ENCODE measurements around the gene NDUFS5. TPM values are rescaled to one million over a fixed set of nuclear protein-coding genes. Genes with fewer than 3 reads are reported as not detected.

The NDUFS5 gene
- total and polyA plus RNA-seq, 10 of the 15 experiments (the other 5 are each of a cell fraction or from before 2014, with no cell fraction given): 240 to 1,578 (median 831) TPM

DNA sequence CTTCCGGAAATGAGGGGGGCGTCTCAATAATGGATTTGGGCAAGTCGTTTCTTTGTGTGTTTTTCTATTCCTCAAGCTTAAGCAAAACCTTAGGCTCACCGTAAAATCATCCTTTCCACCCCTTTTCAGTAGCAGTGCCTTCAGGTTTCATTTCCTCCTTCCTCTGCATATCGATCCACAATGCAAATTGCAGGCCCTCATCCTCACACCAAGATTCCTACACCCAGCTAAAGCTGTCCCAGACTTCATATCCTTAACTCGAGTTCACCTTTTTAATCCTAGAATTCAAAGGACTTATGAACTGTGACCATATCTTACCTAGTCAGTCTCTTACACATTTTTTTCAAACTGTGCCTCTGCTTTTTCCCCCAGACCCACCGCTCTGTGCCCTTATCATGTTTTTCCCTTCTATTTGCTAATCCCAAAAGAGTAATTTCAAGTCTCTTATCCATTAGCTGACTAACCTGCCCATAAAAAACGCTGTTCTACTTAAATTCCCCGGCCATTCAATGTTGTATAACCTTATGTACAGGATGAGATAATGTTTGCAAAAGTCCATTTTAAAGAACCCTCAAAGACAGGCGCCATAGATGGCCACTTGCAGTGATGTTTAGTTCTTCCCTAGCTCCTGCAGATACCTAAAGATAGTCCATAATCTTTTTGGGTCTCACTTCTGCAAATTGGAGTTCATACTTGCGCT lies 33.6 kb upstream of the NDUFS5 start (continued):
- TF ChIP-seq, protein P1, sequence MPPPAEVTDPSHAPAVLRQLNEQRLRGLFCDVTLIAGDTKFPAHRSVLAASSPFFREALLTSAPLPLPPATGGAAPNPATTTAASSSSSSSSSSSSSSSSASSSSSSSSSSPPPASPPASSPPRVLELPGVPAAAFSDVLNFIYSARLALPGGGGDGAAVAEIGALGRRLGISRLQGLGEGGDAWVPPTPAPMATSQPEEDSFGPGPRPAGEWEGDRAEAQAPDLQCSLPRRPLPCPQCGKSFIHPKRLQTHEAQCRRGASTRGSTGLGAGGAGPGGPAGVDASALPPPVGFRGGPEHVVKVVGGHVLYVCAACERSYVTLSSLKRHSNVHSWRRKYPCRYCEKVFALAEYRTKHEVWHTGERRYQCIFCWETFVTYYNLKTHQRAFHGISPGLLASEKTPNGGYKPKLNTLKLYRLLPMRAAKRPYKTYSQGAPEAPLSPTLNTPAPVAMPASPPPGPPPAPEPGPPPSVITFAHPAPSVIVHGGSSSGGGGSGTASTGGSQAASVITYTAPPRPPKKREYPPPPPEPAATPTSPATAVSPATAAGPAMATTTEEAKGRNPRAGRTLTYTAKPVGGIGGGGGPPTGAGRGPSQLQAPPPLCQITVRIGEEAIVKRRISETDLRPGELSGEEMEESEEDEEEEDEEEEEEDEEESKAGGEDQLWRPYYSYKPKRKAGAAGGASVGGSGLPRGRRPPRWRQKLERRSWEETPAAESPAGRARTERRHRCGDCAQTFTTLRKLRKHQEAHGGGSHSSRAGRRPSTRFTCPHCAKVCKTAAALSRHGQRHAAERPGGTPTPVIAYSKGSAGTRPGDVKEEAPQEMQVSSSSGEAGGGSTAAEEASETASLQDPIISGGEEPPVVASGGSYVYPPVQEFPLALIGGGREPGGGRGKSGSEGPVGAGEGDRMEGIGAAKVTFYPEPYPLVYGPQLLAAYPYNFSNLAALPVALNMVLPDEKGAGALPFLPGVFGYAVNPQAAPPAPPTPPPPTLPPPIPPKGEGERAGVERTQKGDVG (CRISPR knock-in tag; IDR thresholded peaks at IDR 0.05): no peak
- TF ChIP-seq, protein P2, sequence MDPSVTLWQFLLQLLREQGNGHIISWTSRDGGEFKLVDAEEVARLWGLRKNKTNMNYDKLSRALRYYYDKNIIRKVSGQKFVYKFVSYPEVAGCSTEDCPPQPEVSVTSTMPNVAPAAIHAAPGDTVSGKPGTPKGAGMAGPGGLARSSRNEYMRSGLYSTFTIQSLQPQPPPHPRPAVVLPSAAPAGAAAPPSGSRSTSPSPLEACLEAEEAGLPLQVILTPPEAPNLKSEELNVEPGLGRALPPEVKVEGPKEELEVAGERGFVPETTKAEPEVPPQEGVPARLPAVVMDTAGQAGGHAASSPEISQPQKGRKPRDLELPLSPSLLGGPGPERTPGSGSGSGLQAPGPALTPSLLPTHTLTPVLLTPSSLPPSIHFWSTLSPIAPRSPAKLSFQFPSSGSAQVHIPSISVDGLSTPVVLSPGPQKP (IDR thresholded peaks at IDR 0.05; ENCODE audit: low read depth, low read length): no peak
- TF ChIP-seq, protein P3, sequence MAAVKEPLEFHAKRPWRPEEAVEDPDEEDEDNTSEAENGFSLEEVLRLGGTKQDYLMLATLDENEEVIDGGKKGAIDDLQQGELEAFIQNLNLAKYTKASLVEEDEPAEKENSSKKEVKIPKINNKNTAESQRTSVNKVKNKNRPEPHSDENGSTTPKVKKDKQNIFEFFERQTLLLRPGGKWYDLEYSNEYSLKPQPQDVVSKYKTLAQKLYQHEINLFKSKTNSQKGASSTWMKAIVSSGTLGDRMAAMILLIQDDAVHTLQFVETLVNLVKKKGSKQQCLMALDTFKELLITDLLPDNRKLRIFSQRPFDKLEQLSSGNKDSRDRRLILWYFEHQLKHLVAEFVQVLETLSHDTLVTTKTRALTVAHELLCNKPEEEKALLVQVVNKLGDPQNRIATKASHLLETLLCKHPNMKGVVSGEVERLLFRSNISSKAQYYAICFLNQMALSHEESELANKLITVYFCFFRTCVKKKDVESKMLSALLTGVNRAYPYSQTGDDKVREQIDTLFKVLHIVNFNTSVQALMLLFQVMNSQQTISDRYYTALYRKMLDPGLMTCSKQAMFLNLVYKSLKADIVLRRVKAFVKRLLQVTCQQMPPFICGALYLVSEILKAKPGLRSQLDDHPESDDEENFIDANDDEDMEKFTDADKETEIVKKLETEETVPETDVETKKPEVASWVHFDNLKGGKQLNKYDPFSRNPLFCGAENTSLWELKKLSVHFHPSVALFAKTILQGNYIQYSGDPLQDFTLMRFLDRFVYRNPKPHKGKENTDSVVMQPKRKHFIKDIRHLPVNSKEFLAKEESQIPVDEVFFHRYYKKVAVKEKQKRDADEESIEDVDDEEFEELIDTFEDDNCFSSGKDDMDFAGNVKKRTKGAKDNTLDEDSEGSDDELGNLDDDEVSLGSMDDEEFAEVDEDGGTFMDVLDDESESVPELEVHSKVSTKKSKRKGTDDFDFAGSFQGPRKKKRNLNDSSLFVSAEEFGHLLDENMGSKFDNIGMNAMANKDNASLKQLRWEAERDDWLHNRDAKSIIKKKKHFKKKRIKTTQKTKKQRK (IDR thresholded peaks at IDR 0.05; ENCODE audit: low read depth, low read length): no peak
- no peak for TF ChIP-seq GABPA (IDR thresholded peaks at IDR 0.05; ENCODE audit: low read depth)
- no peak for TF ChIP-seq SIX5 (IDR thresholded peaks at IDR 0.05; ENCODE audit: low read depth, low read length, severe bottlenecking)
- no peak for TF ChIP-seq FOXM1 (IDR thresholded peaks at IDR 0.05; ENCODE audit: low read depth, low read length)
- peak; percentile 36; the same call in 1 of the 2 replicates for TF ChIP-seq EED (IDR thresholded peaks at IDR 0.05; ENCODE audit: low read depth)
- no peak; a peak in 1 of 4 replicates for TF ChIP-seq ETV6 (conservative IDR thresholded peaks at IDR 0.05 in 1 of 2, IDR thresholded peaks at IDR 0.05 in 1 of 2; ENCODE audit: borderline replicate concordance in 1 of 2, low read depth in 1 of 2)
- no peak for TF ChIP-seq NFXL1 (IDR thresholded peaks at IDR 0.05; ENCODE audit: borderline replicate concordance)
- no peak for TF ChIP-seq CBX3 (IDR thresholded peaks at IDR 0.05; ENCODE audit: borderline replicate concordance, low read depth)
- no peak for TF ChIP-seq EP300 (IDR thresholded peaks at IDR 0.05; ENCODE audit: borderline replicate concordance in 1 of 2, control insufficient read depth in 1 of 2, low read depth in 2 of 2, low read length in 2 of 2)
- TF ChIP-seq, protein P4, sequence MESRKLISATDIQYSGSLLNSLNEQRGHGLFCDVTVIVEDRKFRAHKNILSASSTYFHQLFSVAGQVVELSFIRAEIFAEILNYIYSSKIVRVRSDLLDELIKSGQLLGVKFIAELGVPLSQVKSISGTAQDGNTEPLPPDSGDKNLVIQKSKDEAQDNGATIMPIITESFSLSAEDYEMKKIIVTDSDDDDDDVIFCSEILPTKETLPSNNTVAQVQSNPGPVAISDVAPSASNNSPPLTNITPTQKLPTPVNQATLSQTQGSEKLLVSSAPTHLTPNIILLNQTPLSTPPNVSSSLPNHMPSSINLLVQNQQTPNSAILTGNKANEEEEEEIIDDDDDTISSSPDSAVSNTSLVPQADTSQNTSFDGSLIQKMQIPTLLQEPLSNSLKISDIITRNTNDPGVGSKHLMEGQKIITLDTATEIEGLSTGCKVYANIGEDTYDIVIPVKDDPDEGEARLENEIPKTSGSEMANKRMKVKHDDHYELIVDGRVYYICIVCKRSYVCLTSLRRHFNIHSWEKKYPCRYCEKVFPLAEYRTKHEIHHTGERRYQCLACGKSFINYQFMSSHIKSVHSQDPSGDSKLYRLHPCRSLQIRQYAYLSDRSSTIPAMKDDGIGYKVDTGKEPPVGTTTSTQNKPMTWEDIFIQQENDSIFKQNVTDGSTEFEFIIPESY (IDR thresholded peaks at IDR 0.05): no peak
- TF ChIP-seq ZNF24 (IDR thresholded peaks at IDR 0.05): no peak
- no peak for TF ChIP-seq SIN3A (IDR thresholded peaks at IDR 0.05; ENCODE audit: low read depth, low read length)
- peak; percentile 32; the same call in 1 of the 2 replicates for TF ChIP-seq IKZF1 (conservative IDR thresholded peaks at IDR 0.05)
- TF ChIP-seq, protein P5, sequence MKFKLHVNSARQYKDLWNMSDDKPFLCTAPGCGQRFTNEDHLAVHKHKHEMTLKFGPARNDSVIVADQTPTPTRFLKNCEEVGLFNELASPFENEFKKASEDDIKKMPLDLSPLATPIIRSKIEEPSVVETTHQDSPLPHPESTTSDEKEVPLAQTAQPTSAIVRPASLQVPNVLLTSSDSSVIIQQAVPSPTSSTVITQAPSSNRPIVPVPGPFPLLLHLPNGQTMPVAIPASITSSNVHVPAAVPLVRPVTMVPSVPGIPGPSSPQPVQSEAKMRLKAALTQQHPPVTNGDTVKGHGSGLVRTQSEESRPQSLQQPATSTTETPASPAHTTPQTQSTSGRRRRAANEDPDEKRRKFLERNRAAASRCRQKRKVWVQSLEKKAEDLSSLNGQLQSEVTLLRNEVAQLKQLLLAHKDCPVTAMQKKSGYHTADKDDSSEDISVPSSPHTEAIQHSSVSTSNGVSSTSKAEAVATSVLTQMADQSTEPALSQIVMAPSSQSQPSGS (IDR thresholded peaks at IDR 0.05; ENCODE audit: low read length): 0 out of 2 replicates have a peak, but pooled peaks have one; percentile 29
- TF ChIP-seq POU2F2 (IDR thresholded peaks at IDR 0.05; ENCODE audit: borderline replicate concordance, low read depth, low read length): peak; percentile 49; the same call in 1 of the 3 replicates
